Liver (tissue), 9 donors: ENCODE results near the gene PRG3. TPM values are rescaled to one million over a fixed set of nuclear protein-coding genes. Genes with fewer than 3 reads are reported as not detected.
A peak's percentile ranks its signal among the peaks of the same experiment; 100 is the strongest.

Source experiments
- DNase-seq: peaks from one replicate; pipeline ENCODE4 v3.0.0-alpha.2; 2017; ENCODE audit warnings: low spot score
- H3K27ac ChIP-seq, 2 donors: one replicate each; pipeline ENCODE4 v1.7.0; 2013; ENCODE audit warnings: inconsistent platforms in 2 of 2, low read length in 2 of 2, control low read depth in 1 of 2, low read depth in 1 of 2, mild to moderate bottlenecking in 1 of 2
- H3K27me3 ChIP-seq, 4 donors: one replicate each; pipeline versions ENCODE4 v1.6.1 to v1.7.0; 2013; ENCODE audit warnings: low read length in 3 of 4, inconsistent platforms in 1 of 4, mild to moderate bottlenecking in 1 of 4, moderate library complexity in 1 of 4; ENCODE audit not compliant: control insufficient read depth in 4 of 4, insufficient read depth in 4 of 4
- H3K36me3 ChIP-seq, 4 donors: one replicate each; pipeline versions ENCODE4 v1.6.1 to v1.7.0; 2013; ENCODE audit warnings: low read length in 3 of 4, mild to moderate bottlenecking in 3 of 4, low read depth in 1 of 4, moderate library complexity in 1 of 4; ENCODE audit not compliant: control insufficient read depth in 4 of 4, insufficient read depth in 3 of 4
- H3K4me1 ChIP-seq, 4 donors: one replicate each; pipeline versions ENCODE4 v1.6.1 to v1.7.0; 2013; ENCODE audit warnings: low read length in 3 of 4, mild to moderate bottlenecking in 3 of 4, moderate library complexity in 1 of 4; ENCODE audit not compliant: control insufficient read depth in 4 of 4, insufficient read depth in 4 of 4
- H3K4me3 ChIP-seq, 3 donors: one replicate each; pipeline versions ENCODE4 v1.6.1 to v1.7.0; 2013; ENCODE audit warnings: low read length in 3 of 3, control low read depth in 1 of 3, low read depth in 1 of 3, mild to moderate bottlenecking in 1 of 3
- H3K9ac ChIP-seq, 2 donors: one replicate each; pipeline ENCODE4 v1.7.0; 2013; ENCODE audit warnings: low read length in 2 of 2, mild to moderate bottlenecking in 2 of 2, moderate library complexity in 2 of 2, control low read depth in 1 of 2, low read depth in 1 of 2
- H3K9me3 ChIP-seq, 4 donors: one replicate each; pipeline versions ENCODE4 v1.6.1 to v1.7.0; 2013; ENCODE audit warnings: low read length in 3 of 4; ENCODE audit not compliant: control insufficient read depth in 4 of 4
- EGR1 ChIP-seq, 2 donors: IDR thresholded peaks; 2 replicates each; pipeline ENCODE4 v1.6.1; 2016 to 2018; ENCODE audit warnings: antibody characterized with exemption in 2 of 2, low read depth in 2 of 2
- GABPA ChIP-seq, 2 donors: IDR thresholded peaks in 1 of 2; conservative IDR thresholded peaks in 1 of 2; 2 replicates each; pipeline ENCODE4 v1.6.1; 2016; ENCODE audit warnings: antibody characterized with exemption in 2 of 2, mild to moderate bottlenecking in 1 of 2, moderate library complexity in 1 of 2
- HNF4G ChIP-seq: IDR thresholded peaks from 2 replicates; pipeline ENCODE4 v1.6.1; 2016; ENCODE audit warnings: antibody characterized with exemption
- MAX ChIP-seq: IDR thresholded peaks from 2 replicates; pipeline ENCODE4 v1.6.1; 2016; ENCODE audit warnings: antibody characterized with exemption
- NR2F2 ChIP-seq: IDR thresholded peaks from 2 replicates; pipeline ENCODE4 v1.6.1; 2016; ENCODE audit warnings: antibody characterized with exemption
- RAD21 ChIP-seq, 2 donors: IDR thresholded peaks; 2 replicates each; pipeline ENCODE4 v1.6.1; 2016; ENCODE audit warnings: antibody characterized with exemption in 2 of 2, mild to moderate bottlenecking in 2 of 2
- SP1 ChIP-seq: IDR thresholded peaks from 2 replicates; pipeline ENCODE4 v1.6.1; 2018; ENCODE audit warnings: antibody characterized with exemption, mild to moderate bottlenecking
- TAF1 ChIP-seq: conservative IDR thresholded peaks from 2 replicates; pipeline ENCODE4 v1.6.1; 2016; ENCODE audit warnings: antibody characterized with exemption, mild to moderate bottlenecking
- YY1 ChIP-seq: IDR thresholded peaks from 2 replicates; pipeline ENCODE4 v1.6.1; 2016; ENCODE audit warnings: antibody characterized with exemption, mild to moderate bottlenecking
- ZBTB33 ChIP-seq: IDR thresholded peaks from 2 replicates; pipeline ENCODE4 v1.6.1; 2016; ENCODE audit warnings: antibody characterized with exemption
- WGBS: extraction: QIAGEN DNeasy Blood & Tissue Kit; methylation state at CpG from one replicate; pipeline ENCODE4 v1.1.7; 2013; 5-methylcytosine and 5-hydroxymethylcytosine counted together
- polyA plus RNA-seq, 2 donors: library from polyadenylated mRNA; stranded (reverse) in 1 of 2; unstranded in 1 of 2; fragments of 200-250 nt in 1 of 2; fragments of >200 nt in 1 of 2; fragmentation: Nextera tagmentation in 1 of 2; extraction: Ambion mirVana in 1 of 2; gene quantifications; one replicate each; pipeline versions ENCODE4 v1.2.1 to v1.2.3, GENCODE V29; 2013 to 2015
- total RNA-seq, 2 donors: library from RNA; depleted of rRNA; stranded (reverse); fragments of >200 nt; gene quantifications; one replicate each; pipeline ENCODE4 v1.2.3, GENCODE V29; 2014
- TF ChIP-seq, protein P1 (sequence below): IDR thresholded peaks from 2 replicates; pipeline ENCODE4 v1.6.1; 2016; ENCODE audit warnings: antibody characterized with exemption, mild to moderate bottlenecking
- donor health status: healthy.
- donor health status: healthy.
- donor health status: healthy.
- donor health status: healthy.
- donor health status: healthy.

The PRG3 gene
- total and polyA plus RNA-seq, 4 donors, result 0.22 to 4.9 TPM; not detected in 2

DNA sequence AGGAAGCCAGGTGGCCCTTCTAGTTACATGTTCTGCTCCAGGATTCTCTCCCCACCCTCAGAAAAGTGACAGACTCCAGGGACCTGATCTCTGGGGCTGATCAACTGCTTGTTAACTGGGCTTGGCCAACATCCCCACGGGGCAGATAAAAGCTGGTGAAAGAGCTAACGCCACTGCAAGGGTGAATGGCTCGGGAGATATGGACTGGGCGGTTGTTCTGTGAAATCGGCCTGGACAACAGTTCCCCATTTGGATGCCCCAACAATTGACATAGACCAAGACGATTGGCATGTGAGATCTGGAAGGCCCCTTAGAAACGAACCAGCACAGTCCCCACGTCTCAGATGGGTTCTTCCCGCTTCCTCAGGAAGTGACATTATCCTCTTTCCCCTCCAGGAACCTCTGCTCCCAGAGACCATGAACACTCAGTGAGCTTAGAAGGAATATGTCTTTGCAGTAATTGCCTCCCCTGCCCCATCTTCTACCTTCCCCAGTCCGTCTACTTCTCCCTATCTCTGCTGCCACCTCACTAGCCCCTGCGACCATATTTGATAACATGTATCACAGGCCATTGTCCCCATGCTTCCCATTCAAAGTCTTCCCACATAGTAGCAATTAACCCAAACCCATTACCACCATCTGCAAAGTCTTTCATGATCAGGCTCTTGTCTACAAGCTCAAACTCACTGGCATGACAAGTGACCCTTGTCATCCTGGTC is 15.1 kb upstream of the PRG3 start:
- H3K36me3 ChIP-seq, result no peaks in the 10 kb centered on the region
- peaks cover 0 to 11% (median 6%) of the 10 kb centered on the region in 4 donors for H3K4me1 ChIP-seq
- no peaks in the 10 kb centered on the region for H3K27me3 ChIP-seq
- peak; percentile 70 for DNase-seq
- no peak overlapping the region for H3K4me3 ChIP-seq
- 90% methylated on average over 11 of the region's 11 CpGs for whole genome bisulfite sequencing
- TF ChIP-seq EGR1 (IDR thresholded peaks at IDR 0.05; ENCODE audit: low read depth in 2 of 2), result no peak
- no peak for TF ChIP-seq SP1
- no peak for TF ChIP-seq GABPA (IDR thresholded peaks at IDR 0.05 in 1 of 2, conservative IDR thresholded peaks at IDR 0.05 in 1 of 2)
- no peak for TF ChIP-seq YY1
- no peak for TF ChIP-seq MAX
- no peak for TF ChIP-seq NR2F2
- H3K9ac ChIP-seq, result no peak overlapping the region
- H3K27ac ChIP-seq, result no peak overlapping the region
- H3K9me3 ChIP-seq, result no peaks in the 10 kb centered on the region

DNA sequence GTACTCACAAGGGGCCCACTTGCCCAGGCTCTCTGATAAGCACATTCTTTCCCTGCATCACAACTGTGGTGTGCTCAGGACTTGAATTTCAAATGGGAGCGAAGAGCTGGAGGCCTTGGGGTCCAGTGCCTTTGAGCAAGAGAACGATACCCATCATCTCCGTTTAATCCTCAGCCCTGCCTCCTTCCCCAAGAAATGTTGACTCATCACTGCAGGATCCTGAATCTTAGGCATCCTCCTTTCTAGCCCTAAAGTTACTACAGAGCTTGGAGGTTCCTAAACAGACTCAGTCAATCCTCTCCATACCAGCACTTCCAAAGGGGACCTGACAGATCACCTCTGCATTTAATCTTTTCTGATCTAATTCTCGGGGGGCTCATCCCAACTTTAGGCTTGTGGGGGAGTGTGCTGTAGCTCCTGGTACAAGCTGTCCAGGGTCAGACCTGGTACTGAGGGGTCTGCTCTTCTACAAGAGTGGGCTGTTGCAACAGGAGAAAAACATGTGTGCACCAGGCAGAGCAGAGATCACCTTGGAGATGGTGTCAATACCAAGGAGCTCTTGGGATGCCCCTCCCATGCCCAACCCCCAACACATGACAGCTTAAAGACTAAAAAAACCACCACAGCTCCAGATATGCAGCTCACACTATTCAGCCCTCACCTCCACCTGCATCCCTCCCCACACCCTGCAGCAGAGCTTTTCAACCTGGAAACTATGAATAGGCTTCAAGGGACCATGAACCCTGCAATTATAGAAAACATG is 13.4 kb upstream of the PRG3 start:
- Histone ChIP-seq H3K27ac (no peak overlapping the region), H3K4me1 (peaks cover 0 to 4% (median 2%) of the 10 kb centered on the region in 4 donors), H3K27me3 (no peaks in the 10 kb centered on the region), H3K9me3 (no peaks in the 10 kb centered on the region), H3K4me3 (no peak overlapping the region), H3K9ac (no peak overlapping the region), H3K36me3 (no peaks in the 10 kb centered on the region)
- 86% methylated on average over 4 of the region's 4 CpGs for WGBS
- TF ChIP-seq SP1, result no peak
- no peak for TF ChIP-seq ZBTB33
- TF ChIP-seq, protein P1, sequence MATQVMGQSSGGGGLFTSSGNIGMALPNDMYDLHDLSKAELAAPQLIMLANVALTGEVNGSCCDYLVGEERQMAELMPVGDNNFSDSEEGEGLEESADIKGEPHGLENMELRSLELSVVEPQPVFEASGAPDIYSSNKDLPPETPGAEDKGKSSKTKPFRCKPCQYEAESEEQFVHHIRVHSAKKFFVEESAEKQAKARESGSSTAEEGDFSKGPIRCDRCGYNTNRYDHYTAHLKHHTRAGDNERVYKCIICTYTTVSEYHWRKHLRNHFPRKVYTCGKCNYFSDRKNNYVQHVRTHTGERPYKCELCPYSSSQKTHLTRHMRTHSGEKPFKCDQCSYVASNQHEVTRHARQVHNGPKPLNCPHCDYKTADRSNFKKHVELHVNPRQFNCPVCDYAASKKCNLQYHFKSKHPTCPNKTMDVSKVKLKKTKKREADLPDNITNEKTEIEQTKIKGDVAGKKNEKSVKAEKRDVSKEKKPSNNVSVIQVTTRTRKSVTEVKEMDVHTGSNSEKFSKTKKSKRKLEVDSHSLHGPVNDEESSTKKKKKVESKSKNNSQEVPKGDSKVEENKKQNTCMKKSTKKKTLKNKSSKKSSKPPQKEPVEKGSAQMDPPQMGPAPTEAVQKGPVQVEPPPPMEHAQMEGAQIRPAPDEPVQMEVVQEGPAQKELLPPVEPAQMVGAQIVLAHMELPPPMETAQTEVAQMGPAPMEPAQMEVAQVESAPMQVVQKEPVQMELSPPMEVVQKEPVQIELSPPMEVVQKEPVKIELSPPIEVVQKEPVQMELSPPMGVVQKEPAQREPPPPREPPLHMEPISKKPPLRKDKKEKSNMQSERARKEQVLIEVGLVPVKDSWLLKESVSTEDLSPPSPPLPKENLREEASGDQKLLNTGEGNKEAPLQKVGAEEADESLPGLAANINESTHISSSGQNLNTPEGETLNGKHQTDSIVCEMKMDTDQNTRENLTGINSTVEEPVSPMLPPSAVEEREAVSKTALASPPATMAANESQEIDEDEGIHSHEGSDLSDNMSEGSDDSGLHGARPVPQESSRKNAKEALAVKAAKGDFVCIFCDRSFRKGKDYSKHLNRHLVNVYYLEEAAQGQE, result no peak
- no peak for TF ChIP-seq RAD21 (IDR thresholded peaks at IDR 0.05)
- no peak for DNase-seq

- Histone ChIP-seq H3K36me3 (no peaks in the 10 kb centered on the region), H3K27ac (no peak overlapping the region), H3K9me3 (no peaks in the 10 kb centered on the region), H3K9ac (no peak overlapping the region), H3K27me3 (no peaks in the 10 kb centered on the region), H3K4me3 (no peak overlapping the region), H3K4me1 (peaks cover 0 to 4% (median 2%) of the 10 kb centered on the region in 4 donors)
- WGBS, result 93% methylated on average over 4 of the region's 4 CpGs
- TF ChIP-seq TAF1, result no peak
- no peak for TF ChIP-seq HNF4G
- no peak for DNase-seq
Observed at GRCh38 chr11:57392763-57393105, 11.8 kb upstream of the PRG3 start.
